GM12801 (cell line): ENCODE results near the gene SYNPO.

ENCODE experiments used
- CTCF ChIP-seq: IDR thresholded peaks from one replicate; pipeline ENCODE4 v1.5.1; 2011; ENCODE audit warnings: control low read depth; ENCODE audit not compliant: insufficient read length; ENCODE audit errors: extremely low read depth

Gene SYNPO

GRCh38 chr5:150640311-150641005 lies at the start of gene SYNPO:
SYNPO (plus strand) TSS chr5:150640660; CDS start chr5:150648276, 7,616 bp downstream.
- no peak for TF ChIP-seq CTCF

GRCh38 chr5:150590979-150591695 lies 49.3 kb upstream of the SYNPO start:
- no peak for TF ChIP-seq CTCF

GRCh38 chr5:150593593-150593992 lies 46.9 kb upstream of the SYNPO start:
- no peak for TF ChIP-seq CTCF

- no peak for TF ChIP-seq CTCF
Observed at GRCh38 chr5:150593996-150594395, 46.5 kb upstream of the SYNPO start.

- no peak for TF ChIP-seq CTCF
Observed at GRCh38 chr5:150595466-150596031, 44.9 kb upstream of the SYNPO start.

- no peak for TF ChIP-seq CTCF
Observed at GRCh38 chr5:150596313-150596712, 44.1 kb upstream of the SYNPO start.

- no peak for TF ChIP-seq CTCF
Observed at GRCh38 chr5:150596826-150597225, 43.6 kb upstream of the SYNPO start.
